ENCODE results near the gene USP5. TPM values are rescaled to one million over a fixed set of nuclear protein-coding genes. Genes with fewer than 3 reads are reported as not detected.
"Not testable (repeated sequence)": the region's sequence is repeated elsewhere in the genome, so short reads cannot be mapped to it uniquely, and the experiment has no call there.

USP5 gene
- polyA plus RNA-seq, 3 donors = 60.3 to 70.2 (median 69.8) TPM

DNA sequence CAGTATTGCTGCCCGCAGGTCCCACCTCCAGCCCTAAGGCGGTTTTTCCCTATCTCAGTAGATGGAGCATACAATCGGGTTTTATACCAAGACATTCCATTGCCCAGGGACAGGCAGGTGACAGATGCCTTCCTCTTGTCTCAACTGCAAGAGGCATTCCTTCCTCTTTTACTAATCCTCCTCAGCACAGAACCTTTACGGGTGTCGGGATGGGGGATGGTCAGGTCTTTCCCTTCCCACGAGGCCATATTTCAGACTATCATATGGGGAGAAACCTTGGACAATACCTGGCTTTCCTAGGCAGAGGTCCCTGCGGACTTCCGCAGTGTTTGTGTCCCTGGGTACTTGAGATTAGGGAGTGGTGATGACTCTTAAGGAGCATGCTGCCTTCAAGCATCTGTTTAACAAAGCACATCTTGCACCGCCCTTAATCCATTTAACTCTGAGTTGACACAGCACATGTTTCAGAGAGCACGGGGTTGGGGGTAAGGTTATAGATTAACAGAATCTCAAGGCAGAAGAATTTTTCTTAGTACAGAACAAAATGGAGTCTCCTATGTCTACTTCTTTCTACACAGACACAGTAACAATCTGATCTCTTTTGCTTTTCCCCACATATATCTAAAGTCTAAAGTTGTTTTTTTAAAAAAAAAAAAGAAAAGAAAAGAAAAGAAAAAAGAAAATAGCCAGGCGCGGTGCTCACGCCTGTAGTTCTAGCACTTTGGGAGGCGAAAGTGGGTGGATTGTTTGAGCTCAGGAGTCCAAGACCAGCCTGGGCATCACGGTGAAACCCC lies 34.5 kb downstream of the USP5 start:
- not testable (repeated sequence) for DNase-seq

DNA sequence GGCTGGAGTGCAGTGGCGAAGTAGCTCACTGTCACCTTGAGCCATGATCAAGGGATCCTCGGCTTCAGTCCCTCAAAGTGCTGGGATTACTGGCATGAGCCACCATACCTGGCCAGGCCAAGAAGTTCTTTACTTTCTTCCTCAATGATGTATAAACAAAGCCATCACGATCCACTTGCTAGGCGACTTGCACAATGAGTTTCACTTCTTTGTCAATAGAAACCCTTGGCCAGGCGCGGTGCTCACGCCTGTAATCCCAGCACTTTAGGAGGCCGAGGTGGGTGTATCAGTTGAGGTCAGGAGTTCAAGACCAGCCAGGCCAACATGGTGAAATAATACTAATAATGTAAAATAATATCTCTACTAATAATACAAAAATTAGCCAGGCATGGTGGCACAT lies 35.5 kb downstream of the USP5 start:
- no peak for DNase-seq

DNA sequence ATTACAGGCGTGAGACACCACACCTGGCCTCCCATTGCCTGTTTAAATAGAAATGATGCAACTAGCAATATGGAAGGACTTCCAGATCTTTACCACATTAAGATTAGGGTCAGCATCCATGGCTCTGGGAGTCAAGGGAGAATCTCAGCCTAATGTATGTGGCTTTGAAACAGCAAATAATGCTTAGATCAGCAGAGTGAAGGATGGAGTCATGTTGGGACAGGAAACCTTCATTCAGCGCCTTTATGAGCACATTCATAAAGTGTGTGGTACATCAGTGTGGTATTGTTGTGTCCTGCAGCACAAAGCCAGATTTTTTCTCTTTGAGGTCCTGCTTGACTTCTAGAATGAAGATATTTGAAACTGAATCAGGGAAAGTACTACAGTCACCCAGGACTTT lies 36.4 kb downstream of the USP5 start:
- DNase-seq = no peak

DNA sequence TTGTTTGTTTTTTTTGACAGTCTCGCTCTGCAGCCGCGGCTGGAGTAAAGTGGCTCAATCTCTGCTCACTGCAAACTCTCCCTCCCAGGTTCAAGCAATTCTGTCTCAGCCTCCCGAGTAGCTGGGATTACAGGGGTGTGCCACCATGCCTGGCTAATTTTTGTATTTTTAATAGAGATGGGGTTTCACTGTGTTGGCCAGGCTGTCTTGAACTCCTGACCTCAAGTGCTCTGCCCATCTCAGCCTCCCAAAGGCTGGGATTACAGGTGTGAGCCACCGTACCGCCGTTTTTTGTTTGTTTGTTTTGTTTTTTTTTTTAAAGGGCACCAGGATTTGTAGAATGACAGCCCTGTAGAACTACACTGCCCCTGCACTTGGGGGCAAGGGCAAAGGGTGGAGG lies 36.8 kb downstream of the USP5 start:
- DNase-seq = not testable (repeated sequence)

DNA sequence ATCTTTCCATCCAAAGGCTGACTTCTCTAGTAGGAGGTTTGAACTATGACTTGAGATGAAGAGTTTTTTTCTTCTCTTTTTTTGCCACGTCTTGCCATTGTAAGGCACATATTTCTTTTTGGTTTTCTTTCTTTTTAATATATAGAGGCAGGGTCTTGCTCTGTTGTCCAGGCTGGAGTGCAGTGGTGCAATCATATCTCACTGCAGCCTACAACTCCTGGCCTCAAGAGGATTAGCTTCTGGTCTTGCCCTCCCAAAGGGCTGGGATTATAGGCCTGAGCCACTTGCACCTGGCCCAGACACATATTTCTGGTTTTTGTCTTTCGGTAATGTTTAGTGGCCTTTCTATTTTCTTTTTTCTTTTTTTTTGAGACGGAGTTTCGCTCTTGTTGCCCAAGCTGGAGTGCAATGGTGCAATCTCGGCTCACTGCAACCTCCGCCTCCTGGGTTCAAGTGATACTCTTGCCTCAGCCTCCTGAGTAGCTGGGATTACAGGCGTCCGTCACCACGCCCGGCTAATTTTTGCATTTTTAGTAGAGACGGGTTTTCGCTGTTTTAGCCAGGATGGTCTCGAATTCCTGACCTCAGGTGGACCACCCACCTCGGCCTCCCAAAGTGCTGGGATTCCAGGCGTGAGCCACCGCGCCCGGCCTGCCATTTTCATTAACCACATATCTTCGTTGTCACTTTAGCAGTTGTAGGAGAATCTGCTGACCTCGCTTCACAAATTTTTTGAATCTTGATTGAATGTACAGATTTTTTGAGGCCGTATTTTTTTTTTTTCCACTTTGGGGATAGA lies 38.0 kb downstream of the USP5 start:
- not testable (repeated sequence) for DNase-seq

DNA sequence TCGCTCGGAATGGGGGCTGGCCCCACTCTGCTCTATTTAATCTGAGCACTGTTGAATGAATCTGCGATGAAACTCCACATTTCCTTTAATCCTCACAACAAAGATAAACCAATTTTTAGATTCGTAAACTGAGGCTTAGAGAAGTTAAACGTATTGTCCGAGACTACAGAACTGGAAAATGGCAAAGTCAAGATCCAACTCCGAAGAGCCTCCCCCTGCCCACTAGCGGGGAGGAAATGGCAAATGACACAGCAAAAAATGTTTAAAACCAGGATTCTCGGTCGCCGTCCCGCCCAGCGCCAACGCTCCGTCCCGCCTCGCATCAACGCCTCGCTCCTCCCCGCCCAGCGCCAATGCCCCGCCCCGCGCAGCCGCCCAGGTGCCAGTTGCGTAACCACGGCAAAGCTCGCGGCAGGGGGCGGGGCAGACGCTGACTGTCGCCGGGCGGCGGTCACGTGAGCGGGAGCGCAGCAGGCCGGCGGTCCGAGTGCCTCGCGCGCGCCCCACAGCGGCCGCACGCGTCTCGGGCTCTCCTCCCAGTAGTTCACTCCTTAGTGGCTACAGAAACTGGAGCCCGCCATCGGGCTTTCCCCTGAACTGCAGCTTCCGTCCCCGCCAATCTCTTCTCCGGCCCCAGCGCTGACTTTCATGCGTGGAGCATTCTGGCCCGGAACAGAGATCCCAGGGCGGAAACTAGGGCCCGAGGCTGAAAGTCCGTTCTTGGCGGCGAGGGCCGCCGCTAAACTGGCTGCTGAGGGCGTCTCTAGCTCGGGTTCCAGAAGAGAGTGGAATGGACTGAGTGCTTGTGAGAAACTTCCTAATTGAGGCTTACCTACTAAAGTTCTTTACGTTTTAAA lies 39.1 kb downstream of the USP5 start:
- peak; percentile 98 for DNase-seq

DNA sequence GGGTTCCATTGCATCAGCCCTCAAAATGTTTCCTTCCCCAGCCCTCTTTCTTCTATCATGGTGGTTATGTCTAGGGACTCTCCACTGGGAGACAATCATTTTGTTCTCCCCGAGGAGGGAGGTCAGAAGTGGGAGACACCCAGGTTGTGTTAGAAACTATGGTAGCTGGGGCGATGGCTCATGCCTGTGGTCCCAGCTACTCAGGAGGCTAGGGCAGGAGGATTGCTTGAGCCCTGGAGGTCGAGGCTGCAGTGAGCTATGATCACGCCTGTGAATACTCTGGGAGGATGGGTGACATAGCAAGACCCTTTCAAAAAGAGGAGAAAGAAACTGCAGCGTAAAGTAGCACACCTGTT lies 39.7 kb downstream of the USP5 start:
- no peak for DNase-seq

DNA sequence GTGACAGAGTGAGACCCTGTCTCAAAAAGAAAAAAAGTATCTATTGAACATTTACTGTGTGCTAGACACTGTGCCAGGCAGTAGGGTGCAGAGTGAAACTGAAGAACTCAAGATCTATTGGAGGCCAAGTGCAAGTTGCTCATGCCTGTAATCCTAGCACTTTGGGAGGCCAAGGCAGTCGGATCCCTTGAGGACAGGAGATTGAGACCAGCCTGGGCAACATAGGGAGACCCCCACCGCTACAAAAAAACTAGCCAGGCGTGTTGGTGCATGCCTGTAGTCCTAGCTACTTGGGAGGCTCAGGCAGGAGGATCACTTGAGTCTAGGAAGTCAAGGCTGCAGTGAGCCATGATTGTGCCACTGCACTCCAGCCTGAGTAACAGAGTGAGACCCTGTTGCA lies 40.7 kb downstream of the USP5 start:
- DNase-seq = not testable (repeated sequence)

DNA sequence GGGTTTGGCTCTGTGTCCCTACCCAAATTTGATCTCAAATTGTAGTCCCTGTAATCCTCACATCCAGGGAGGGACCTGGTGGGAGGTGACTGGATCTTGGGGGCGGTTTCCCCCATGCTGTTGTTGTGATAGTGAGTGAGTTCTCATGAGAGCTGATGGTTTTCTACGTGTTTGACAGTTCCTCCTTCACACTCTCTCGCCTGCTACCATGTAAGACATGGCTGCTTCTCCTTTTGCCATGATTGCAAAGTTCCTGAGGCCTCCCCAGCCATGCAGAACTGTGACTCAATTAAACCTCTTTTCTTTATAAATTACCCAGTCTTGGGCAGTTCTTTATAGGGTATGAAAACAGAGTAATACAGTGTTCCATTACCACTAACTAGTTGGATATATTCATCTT lies 42.4 kb downstream of the USP5 start:
- no peak for DNase-seq

DNA sequence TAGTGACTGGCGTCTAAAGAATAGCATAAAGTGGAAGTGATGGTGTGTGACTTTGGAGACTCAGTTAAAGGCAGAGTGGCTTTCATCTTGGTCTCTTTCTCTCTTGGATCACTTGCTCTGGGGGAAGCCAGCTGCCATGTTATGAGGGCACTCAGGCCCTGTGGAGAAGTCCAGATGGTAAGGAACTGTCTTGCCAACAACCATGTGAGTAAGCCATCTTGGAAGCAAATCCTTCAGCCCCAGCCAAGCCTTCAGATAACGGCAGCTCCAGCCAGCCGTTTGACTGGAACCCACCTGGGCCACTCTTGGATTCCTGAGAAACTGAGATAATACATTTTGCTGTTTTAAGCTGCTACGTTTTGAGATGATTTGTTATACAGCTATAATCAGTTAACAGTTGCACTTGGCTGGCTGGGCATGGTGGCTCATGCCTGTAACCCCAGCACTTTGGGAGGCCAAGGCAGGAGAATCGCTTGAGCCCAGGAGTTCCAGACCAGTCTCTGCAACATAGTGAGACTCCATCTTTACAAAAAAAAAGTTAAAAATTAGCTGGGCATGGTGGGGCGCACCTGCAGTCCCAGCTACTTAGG lies 45.0 kb downstream of the USP5 start:
- DNase-seq = no peak

DNA sequence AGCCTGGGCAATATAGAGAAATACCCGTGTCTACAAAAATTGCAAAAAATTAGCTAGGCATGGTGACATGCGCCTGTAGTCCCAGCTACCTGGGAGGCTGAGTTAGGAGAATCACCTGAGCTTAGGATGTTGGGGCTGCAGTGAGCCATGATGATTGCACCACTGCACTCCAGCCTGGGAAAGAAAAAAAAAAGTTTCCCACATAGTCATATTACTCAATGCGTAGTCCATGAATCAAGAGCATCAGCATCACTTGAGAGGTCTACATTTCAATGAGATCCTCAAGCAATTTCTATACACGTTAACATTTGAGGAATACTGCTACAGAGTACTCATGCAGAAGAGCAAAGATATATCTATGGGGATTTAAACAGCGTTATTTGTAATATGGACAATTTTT lies 47.5 kb downstream of the USP5 start:
- DNase-seq = no peak

DNA sequence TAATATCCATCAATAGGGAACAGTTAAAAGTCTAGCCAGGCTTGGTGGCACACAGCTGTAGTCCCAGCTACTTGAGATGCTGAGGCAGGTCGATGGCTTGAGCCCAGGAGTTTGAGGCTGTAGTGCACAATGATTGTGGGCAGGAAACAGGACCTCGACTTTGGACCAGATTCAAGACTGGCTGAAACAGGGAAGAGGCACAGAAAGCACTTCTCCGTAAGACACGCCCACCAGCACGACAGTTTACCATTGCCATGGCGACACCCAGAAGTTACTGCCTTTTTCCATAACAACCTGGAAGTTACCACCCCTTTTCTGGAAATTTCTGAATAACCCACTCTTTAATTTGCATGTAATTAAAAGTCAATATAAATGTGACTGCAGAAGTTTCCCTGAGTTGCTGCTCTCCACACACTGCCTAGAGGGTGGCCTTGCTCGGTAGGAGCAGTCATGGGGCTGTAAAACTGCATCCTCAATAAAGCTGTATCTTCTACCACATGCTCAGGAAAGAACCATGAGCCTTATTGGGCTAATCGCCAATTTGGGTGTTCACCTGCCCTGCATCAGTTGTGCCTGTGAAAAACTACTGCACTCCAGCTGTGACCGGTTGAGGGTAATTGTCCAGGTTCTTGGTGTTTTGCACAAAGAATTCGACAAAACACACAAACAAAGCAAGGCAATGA lies 48.0 kb downstream of the USP5 start:
- DNase-seq = no peak

DNA sequence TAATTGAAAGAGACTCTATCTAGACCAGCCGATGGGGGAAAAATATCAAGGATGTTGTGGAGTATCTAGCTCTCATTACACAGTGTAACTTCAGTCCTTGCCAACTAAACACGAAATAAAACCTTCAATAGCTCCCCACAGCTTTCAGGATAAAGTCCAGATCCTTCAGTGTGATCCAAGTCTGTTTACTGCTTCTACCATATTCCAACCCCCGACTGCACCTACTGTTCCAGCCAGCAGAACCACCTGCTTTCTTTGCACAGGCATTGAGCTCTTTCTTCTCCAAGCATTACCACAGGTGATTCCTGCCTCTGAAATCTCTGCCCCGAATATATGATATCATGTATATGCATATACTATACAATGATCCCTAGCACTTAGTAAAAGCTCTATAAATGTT lies 50.5 kb downstream of the USP5 start:
- no peak for DNase-seq

DNA sequence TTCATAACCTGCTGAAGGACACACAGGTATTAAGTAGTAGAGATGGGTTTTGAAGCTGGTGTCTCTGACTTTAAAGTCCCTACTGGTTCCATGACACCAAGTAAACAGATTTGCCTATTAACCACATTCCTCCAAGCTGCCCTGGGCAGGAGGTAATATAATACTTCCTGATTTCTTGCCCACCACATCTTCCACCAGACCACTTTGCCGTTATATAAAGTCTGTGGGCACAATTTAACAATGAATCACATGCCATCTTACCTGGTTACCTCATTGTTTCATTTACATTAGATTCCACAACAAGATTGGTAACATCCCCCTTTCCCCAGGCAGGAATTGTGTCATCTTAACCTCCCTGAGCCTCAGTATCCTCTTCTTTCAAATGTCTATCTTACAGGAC lies 51.8 kb downstream of the USP5 start:
- DNase-seq = no peak

DNA sequence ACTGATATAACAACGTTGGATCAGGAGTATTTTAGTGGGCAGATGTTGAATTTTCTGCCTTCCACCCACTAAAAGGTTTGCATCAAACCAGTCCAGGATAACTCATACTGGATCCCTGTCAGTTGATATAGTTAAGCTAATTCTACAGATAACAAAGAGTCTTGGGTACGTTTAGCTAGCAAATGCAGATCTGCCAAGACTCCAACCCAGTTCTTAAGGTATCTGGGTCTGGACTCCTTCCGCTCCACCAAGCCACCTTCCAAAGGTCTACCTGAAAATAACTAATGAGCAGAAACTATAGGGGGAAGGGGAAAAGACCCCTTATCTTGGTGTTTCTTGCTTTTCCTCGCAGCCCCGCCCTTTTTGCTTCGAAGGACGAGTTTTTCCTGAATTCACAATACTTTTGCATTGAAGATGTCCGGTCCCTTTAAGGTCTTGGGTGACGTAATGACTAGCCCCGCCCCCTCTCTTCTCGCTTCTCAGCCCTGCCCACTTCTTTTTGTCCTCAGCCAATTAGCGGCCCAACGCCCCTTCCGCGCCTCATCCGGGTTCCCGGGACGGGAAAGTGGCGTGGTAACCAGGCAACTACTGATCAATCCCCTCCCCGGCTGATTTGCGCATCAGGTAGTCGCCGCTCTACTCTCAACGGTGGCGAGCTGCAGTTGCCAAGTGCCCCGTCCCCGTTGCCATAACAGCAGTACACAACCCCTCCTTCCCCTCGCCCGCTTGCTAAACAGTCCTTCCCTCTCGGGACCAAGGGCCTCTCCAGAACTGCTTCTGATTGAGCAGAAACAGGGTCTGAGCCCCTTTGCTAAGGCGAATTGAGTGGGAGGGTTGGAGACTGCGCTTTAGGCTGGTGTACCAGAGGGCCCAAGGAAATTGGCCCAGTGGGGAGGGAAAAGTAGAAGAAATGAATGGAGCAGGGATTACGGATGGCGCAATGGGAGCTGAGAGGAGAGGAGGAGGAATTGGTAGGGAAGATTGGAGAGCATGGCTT lies 52.6 kb downstream of the USP5 start, which contains the start of gene LRRC23:
LRRC23 (plus strand) TSS at position 543 of the 997 bp plus-strand sequence. CDS start 812 bp downstream, outside the sequence.
- DNase-seq = peak; percentile 98

DNA sequence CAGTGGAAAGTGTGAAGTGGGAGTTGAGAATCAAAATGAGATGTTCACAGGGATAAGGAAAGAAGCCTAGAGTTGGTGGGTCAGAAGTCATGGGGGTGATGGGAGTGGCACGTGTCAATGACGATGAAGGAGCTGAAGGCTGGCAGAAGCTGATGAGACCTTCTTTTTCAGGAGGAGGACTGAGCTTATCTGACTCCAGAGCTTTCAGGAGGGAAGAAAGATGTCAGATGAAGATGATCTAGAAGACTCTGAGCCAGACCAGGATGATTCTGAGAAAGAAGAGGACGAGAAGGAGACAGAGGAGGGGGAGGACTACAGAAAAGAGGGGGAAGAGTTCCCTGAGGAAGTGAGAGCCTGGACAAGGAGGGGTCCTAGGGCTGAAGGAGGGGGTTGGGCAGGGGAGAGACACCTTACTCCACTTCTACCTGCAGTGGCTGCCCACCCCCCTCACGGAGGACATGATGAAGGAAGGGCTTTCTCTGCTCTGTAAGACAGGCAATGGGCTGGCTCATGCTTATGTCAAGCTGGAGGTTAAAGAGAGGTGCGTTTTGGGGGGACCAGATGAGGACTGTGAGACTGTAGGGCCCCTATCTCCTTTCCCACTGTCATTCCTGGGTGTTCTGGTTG lies 53.6 kb downstream of the USP5 start:
- DNase-seq = no peak

DNA sequence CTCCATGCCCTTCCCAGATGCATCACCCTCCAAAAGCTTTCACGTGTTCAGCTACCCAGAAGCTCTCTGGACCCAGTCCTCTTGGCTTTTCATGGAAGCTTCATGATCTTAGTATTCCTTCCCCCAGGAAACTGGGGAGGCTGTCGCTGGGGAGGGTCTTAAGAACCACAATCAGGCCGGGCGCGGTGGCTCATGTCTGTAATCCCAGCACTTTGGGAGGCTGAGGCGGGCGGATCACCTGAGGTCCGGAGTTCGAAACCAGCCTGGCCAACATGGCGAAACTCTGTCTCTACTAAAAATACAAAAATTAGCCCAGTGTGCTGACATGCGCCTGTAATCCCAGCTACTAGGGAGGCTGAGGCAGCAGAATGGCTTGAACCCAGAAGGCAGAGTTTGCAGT lies 56.2 kb downstream of the USP5 start:
- DNase-seq = not testable (repeated sequence)

DNA sequence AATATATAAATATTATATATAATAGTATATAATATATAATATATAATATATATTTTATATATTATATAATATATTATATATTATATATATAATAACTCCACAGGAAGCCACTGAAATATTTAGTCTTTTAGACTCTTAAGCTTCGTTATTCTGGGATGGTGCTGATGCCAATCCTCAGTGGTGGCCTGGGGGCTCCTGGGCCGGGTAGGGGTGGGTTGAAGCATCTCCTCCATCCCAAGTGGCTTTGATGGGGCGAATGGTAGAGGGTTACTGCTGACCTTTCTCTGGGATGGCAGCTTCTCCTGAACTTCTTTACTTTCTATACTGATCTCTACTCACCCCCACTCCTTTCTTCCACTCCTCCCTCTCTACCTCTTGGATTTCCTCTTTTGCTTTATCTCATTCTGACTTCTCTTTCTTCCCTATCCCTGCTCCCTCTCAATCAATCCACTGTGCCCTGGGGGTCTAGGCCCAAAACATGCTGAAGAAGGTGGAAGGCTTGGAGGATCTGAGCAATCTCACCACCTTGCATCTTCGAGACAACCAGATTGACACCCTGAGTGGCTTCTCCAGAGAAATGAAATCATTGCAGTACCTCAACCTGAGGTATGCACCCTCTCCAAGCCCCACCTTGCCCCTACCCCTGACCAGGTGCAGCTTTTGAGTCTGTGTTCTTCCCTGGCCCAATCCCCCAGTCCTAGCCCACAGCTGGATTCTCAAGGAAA lies 57.6 kb downstream of the USP5 start:
- no peak for DNase-seq
